ENCODE measurements around the gene DLK1.

GRCh38 chr14:100709289-100710284, 17.1 kb upstream of the DLK1 start:
- TF ChIP-seq CTCF (conservative IDR thresholded peaks at IDR 0.05 in 1 of 2, IDR thresholded peaks at IDR 0.05 in 1 of 2; ENCODE audit: extremely low read depth in 1 of 2, insufficient read depth in 1 of 2, low read depth in 1 of 2, low read length in 2 of 2) (peak in 1 of 2 donors; percentile 28), EZH2 (IDR thresholded peaks at IDR 0.05; ENCODE audit: borderline replicate concordance, low read length) (no peak)
